Suprapubic skin (tissue), 4 donors: ENCODE measurements around the gene NLRP3.

ENCODE experiments used
- CTCF ChIP-seq, 2 donors: fragments of 200-600 bp in 1 of 2; fragments of 450-650 bp in 1 of 2; sonication (generic) in 1 of 2; IDR thresholded peaks; one replicate each; pipeline ENCODE4 v1.5.1; 2016 to 2019; ENCODE audit warnings: antibody characterized with exemption in 2 of 2, mild to moderate bottlenecking in 1 of 2, moderate library complexity in 1 of 2
- POLR2A ChIP-seq, 2 donors: fragments of 450-650 bp; IDR thresholded peaks; one replicate each; pipeline ENCODE4 v1.6.1; 2017; ENCODE audit warnings: antibody characterized with exemption in 2 of 2, mild to moderate bottlenecking in 2 of 2, moderate library complexity in 2 of 2
- POLR2AphosphoS5 ChIP-seq, 3 donors: sonication (generic); formaldehyde crosslinking; IDR thresholded peaks; one replicate each; pipeline ENCODE4 v1.6.1; 2017; ENCODE audit warnings: antibody characterized with exemption in 3 of 3

- TF ChIP-seq CTCF (IDR thresholded peaks at IDR 0.05) (no peak), POLR2A (IDR thresholded peaks at IDR 0.05) (no peak), POLR2AphosphoS5 (IDR thresholded peaks at IDR 0.05) (no peak)
Measured at GRCh38 chr1:247366926-247367645, 48.9 kb upstream of the NLRP3 start.
